H1 (cell line): ENCODE measurements around the gene MMADHC. TPM values are rescaled to one million over a fixed set of nuclear protein-coding genes. Genes with fewer than 3 reads are reported as not detected.

Experiments used
- BACH1 ChIP-seq: IDR thresholded peaks from 2 replicates; pipeline ENCODE4 v1.6.1; 2012; ENCODE audit warnings: low read length, improper control_type of control experiment
- GABPA ChIP-seq: IDR thresholded peaks from 2 replicates; pipeline ENCODE4 v1.6.1; 2011; ENCODE audit warnings: mild to moderate bottlenecking, low read length, moderate library complexity, borderline replicate concordance; ENCODE audit not compliant: insufficient read depth
- TEAD4 ChIP-seq: IDR thresholded peaks from 2 replicates; pipeline ENCODE4 v1.6.1; 2012; ENCODE audit warnings: low read depth, low read length, inconsistent platforms, mixed read lengths
- polyA plus RNA-seq, 7 experiments: library from polyadenylated mRNA; depleted of rRNA in 3 of 7; stranded (reverse) in 5 of 7; unstranded in 2 of 7; fragments of >200 nt in 5 of 7; fragments of 200-250 nt in 2 of 7; gene quantifications; 1 replicate in 5 of 7; 2 replicates in 1 of 7; 4 replicates in 1 of 7; pipeline versions ENCODE4 v1.2.1 to v1.2.3, GENCODE V29; 2011 to 2013; ENCODE audit warnings: missing spikeins in 2 of 7, mixed read lengths in 2 of 7
- total RNA-seq: library from RNA; stranded (reverse); fragmentation: NEBNext Ultra II Directional; extraction: Animal tissue kit (Norgen Biotek cat#: 25700); gene quantifications from 2 replicates; pipeline ENCODE4 v1.2.1, GENCODE V29; 2021

The MMADHC gene
- total and polyA plus RNA-seq, 2 of the 8 experiments (the other 6 are each of a cell fraction or from before 2014, with no cell fraction given): 61.1 to 130 TPM

GRCh38 chr2:149537092-149537726, 50.4 kb downstream of the MMADHC start (continued):
- no peak for TF ChIP-seq BACH1
- TF ChIP-seq GABPA: no peak
- no peak for TF ChIP-seq TEAD4
